Measurements from ENCODE around the gene EPHA3. TPM values are rescaled to one million over a fixed set of nuclear protein-coding genes. Genes with fewer than 3 reads are reported as not detected.

The EPHA3 gene
- total RNA-seq, 1 experiment from 2014 or later: 0.74 TPM

- no peak for TF ChIP-seq STAT6 (CRISPR knock-in tag; conservative IDR thresholded peaks at IDR 0.05; ENCODE audit: low read depth)
- TF ChIP-seq RELA (CRISPR knock-in tag; IDR thresholded peaks at IDR 0.05; ENCODE audit: borderline replicate concordance): no peak
- TF ChIP-seq SP1 (CRISPR knock-in tag; conservative IDR thresholded peaks at IDR 0.05): 0 out of 2 replicates have a peak, but pooled peaks have one; percentile 46
- no peak for TF ChIP-seq ZMAT4 (CRISPR knock-in tag; IDR thresholded peaks at IDR 0.05)
- TF ChIP-seq ERG (CRISPR knock-in tag; IDR thresholded peaks at IDR 0.05): no peak
- TF ChIP-seq NR3C1 (CRISPR knock-in tag; conservative IDR thresholded peaks at IDR 0.05; ENCODE audit: low read depth): no peak
- TF ChIP-seq GRHL2 (CRISPR knock-in tag; IDR thresholded peaks at IDR 0.05; ENCODE audit: insufficient replicate concordance, severe bottlenecking): no peak
- TF ChIP-seq CBFB (CRISPR knock-in tag; IDR thresholded peaks at IDR 0.05; ENCODE audit: low read depth): no peak; the same call in 1 of the 2 replicates
- no peak for TF ChIP-seq SMAD4 (CRISPR knock-in tag; IDR thresholded peaks at IDR 0.05)
- TF ChIP-seq E2F4 (CRISPR knock-in tag; IDR thresholded peaks at IDR 0.05; ENCODE audit: borderline replicate concordance, low read depth): no peak
- TF ChIP-seq ZNF219 (CRISPR knock-in tag; IDR thresholded peaks at IDR 0.05; ENCODE audit: borderline replicate concordance): no peak
- TF ChIP-seq ZNF512 (CRISPR knock-in tag; IDR thresholded peaks at IDR 0.05; ENCODE audit: borderline replicate concordance): peak; percentile 34; the same call in 1 of the 2 replicates
- no peak; the same call in 1 of the 2 replicates for TF ChIP-seq MYBL2 (CRISPR knock-in tag; IDR thresholded peaks at IDR 0.05)
- no peak for TF ChIP-seq FOXJ3 (CRISPR knock-in tag; IDR thresholded peaks at IDR 0.05; ENCODE audit: borderline replicate concordance)
- TF ChIP-seq USF1 (CRISPR knock-in tag; IDR thresholded peaks at IDR 0.05): no peak
- TF ChIP-seq SOX15 (CRISPR knock-in tag; IDR thresholded peaks at IDR 0.05): no peak
- TF ChIP-seq FOXP4 (CRISPR knock-in tag; IDR thresholded peaks at IDR 0.05): no peak
- TF ChIP-seq ATF2 (CRISPR knock-in tag; IDR thresholded peaks at IDR 0.05; ENCODE audit: borderline replicate concordance, low read depth): no peak
- no peak for TF ChIP-seq ATF6 (CRISPR knock-in tag; IDR thresholded peaks at IDR 0.05)
- 0 out of 2 replicates have a peak, but pooled peaks have one; percentile 44 for TF ChIP-seq CREM (CRISPR knock-in tag; IDR thresholded peaks at IDR 0.05)
- no peak for TF ChIP-seq MLX (CRISPR knock-in tag; IDR thresholded peaks at IDR 0.05)
- TF ChIP-seq GTF2I (CRISPR knock-in tag; conservative IDR thresholded peaks at IDR 0.05): no peak
- TF ChIP-seq NFE2L1 (CRISPR knock-in tag; IDR thresholded peaks at IDR 0.05): peak; percentile 80
Observed at GRCh38 chr3:89107461-89108290, at the start of gene EPHA3 (continued).

Data from WTC11 (cell line).